HCT116 (cell line): ENCODE data around the gene SUSD5. TPM values are rescaled to one million over a fixed set of nuclear protein-coding genes. Genes with fewer than 3 reads are reported as not detected.
"Not testable (repeated sequence)": the region's sequence is repeated elsewhere in the genome, so short reads cannot be mapped to it uniquely, and the experiment has no call there.

Experiments used
- ATAC-seq: fragments of 200-7000 bp; cut with Tn5 transposase; 2 replicates; pipeline ENCODE4 v1.9.1; 2020; ENCODE audit warnings: mild to moderate bottlenecking, moderate library complexity
- BruUV-seq: library from RNA; stranded (reverse); fragments of 400-500 nt; replicated peaks from 2 replicates; lab custom pipeline; 2021; lab: Mats Ljungman, UMichigan
- CTCF ChIA-PET: fragments of 300-600 bp; sonication (Branson Sonifier 250); formaldehyde crosslinking; loops from one replicate; lab custom pipeline; 2021; ENCODE audit warnings: antibody characterized with exemption; lab: Charles Lee
- POLR2A ChIA-PET: fragments of 300-600, 350-600 bp; sonication (Branson Sonifier 250); formaldehyde crosslinking; loops from one replicate; lab custom pipeline; 2021; ENCODE audit warnings: antibody characterized with exemption; lab: Charles Lee
- RAD21 ChIA-PET, 2 experiments: fragments of 300-600 bp; sonication (Branson Sonifier 250); formaldehyde crosslinking; loops; one replicate each; lab custom pipeline; 2023; ENCODE audit warnings: low total read pairs in 2 of 2; ENCODE audit not compliant: uncharacterized antibody in 2 of 2, unreplicated experiment in 2 of 2, low non-redundant PET in 1 of 2; lab: Charles Lee
- DNase-seq: peaks from one replicate; pipeline ENCODE4 v3.0.0-alpha.2; 2010; ENCODE audit warnings: low read depth, low spot score
- H2AFZ ChIP-seq: fragments of 200-600 bp; shearing (Covaris generic), sonication (generic); 2 replicates; pipeline ENCODE4 v1.6.1; 2017; ENCODE audit warnings: low read depth, mixed run types, mixed read lengths, antibody characterized with exemption, low read length; ENCODE audit not compliant: poor library complexity, severe bottlenecking
- H3K27ac ChIP-seq: 2 replicates; pipeline ENCODE4 v1.5.1; 2012; ENCODE audit warnings: low read depth, low read length
- H3K27me3 ChIP-seq: fragments of 200-600 bp; sonication (generic); 2 replicates; pipeline ENCODE4 v1.6.1; 2016; ENCODE audit warnings: mixed run types, low read length, mixed read lengths; ENCODE audit not compliant: insufficient read depth
- H3K36me3 ChIP-seq, 2 experiments: fragments of 200-500 bp in 1 of 2; fragments of 200-600 bp in 1 of 2; sonication (Bioruptor generic) in 1 of 2; sonication (generic) in 1 of 2; 2 replicates each; pipeline versions ENCODE4 v1.5.1 to v1.6.1; 2014 to 2016; ENCODE audit warnings: low read length in 2 of 2, inconsistent platforms in 1 of 2, mixed read lengths in 1 of 2, mixed run types in 1 of 2; ENCODE audit not compliant: insufficient read depth in 2 of 2, control insufficient read depth in 1 of 2
- H3K4me1 ChIP-seq, 2 experiments: fragments of 200-600 bp in 1 of 2; sonication (generic) in 1 of 2; 2 replicates each; pipeline versions ENCODE4 v1.5.1 to v1.6.1; 2012 to 2017; ENCODE audit warnings: low read length in 2 of 2, inconsistent platforms in 1 of 2, mild to moderate bottlenecking in 1 of 2, mixed read lengths in 1 of 2, mixed run types in 1 of 2, moderate library complexity in 1 of 2; ENCODE audit not compliant: insufficient read depth in 2 of 2, control insufficient read depth in 1 of 2
- H3K4me2 ChIP-seq: fragments of 200-600 bp; sonication (generic); 2 replicates; pipeline ENCODE4 v1.6.1; 2017; ENCODE audit warnings: mixed run types, low read length, mixed read lengths
- H3K4me3 ChIP-seq, 2 experiments: fragments of 200-600 bp in 1 of 2; sonication (generic) in 1 of 2; replicated peaks in 1 of 2; 2 replicates each; pipeline ENCODE4 v1.5.1; 2011 to 2016; ENCODE audit warnings: low read length in 2 of 2, control low read depth in 1 of 2, low read depth in 1 of 2, mild to moderate bottlenecking in 1 of 2, mixed read lengths in 1 of 2, mixed run types in 1 of 2
- H3K79me2 ChIP-seq: fragments of 200-600 bp; sonication (generic); 2 replicates; pipeline ENCODE4 v1.6.1; 2017; ENCODE audit warnings: mild to moderate bottlenecking, mixed run types, low read length, moderate library complexity, mixed read lengths; ENCODE audit not compliant: insufficient read depth
- H3K9ac ChIP-seq: fragments of 200-600 bp; sonication (generic); 2 replicates; pipeline ENCODE4 v1.6.1; 2016; ENCODE audit warnings: low read length, mixed read lengths
- H3K9me2 ChIP-seq: fragments of 200-600 bp; sonication (generic), shearing (Covaris generic); 2 replicates; pipeline ENCODE4 v1.6.1; 2017; ENCODE audit warnings: mixed run types, mild to moderate bottlenecking, moderate library complexity; ENCODE audit not compliant: insufficient read depth
- H3K9me3 ChIP-seq, 2 experiments: fragments of 200-500 bp in 1 of 2; fragments of 200-600 bp in 1 of 2; sonication (Bioruptor generic) in 1 of 2; sonication (generic) in 1 of 2; 2 replicates each; pipeline ENCODE4 v1.6.1; 2014 to 2017; ENCODE audit warnings: low read length in 2 of 2, mixed read lengths in 2 of 2, inconsistent platforms in 1 of 2, low read depth in 1 of 2, mild to moderate bottlenecking in 1 of 2, mixed run types in 1 of 2, moderate library complexity in 1 of 2; ENCODE audit not compliant: control insufficient read depth in 1 of 2, insufficient read depth in 1 of 2
- H4K20me1 ChIP-seq: fragments of 200-600 bp; sonication (generic), shearing (Covaris generic); 2 replicates; pipeline ENCODE4 v1.6.1; 2017; ENCODE audit warnings: mixed run types, mild to moderate bottlenecking, moderate library complexity; ENCODE audit not compliant: insufficient read depth
- CTCF ChIP-seq, 3 experiments: fragments of 200-600 bp in 1 of 3; sonication (generic) in 1 of 3; IDR thresholded peaks in 2 of 3; conservative IDR thresholded peaks in 1 of 3; 2 replicates each; pipeline ENCODE4 v1.5.1; 2012 to 2017; ENCODE audit warnings: low read depth in 2 of 3, low read length in 2 of 3, antibody characterized with exemption in 1 of 3, borderline replicate concordance in 1 of 3, control low read depth in 1 of 3, mild to moderate bottlenecking in 1 of 3, mixed read lengths in 1 of 3, mixed run types in 1 of 3, moderate library complexity in 1 of 3; ENCODE audit not compliant: insufficient read depth in 1 of 3
- FOSL1 ChIP-seq: IDR thresholded peaks from 2 replicates; pipeline ENCODE4 v1.6.1; 2012; ENCODE audit warnings: low read depth
- POLR2A ChIP-seq: IDR thresholded peaks from 2 replicates; pipeline ENCODE4 v1.7.0; 2011; ENCODE audit warnings: borderline replicate concordance; ENCODE audit not compliant: insufficient read depth, insufficient read length; ENCODE audit errors: extremely low read depth
- POLR2AphosphoS5 ChIP-seq: IDR thresholded peaks from 2 replicates; pipeline ENCODE4 v1.6.1; 2011; ENCODE audit warnings: mild to moderate bottlenecking, low read depth, low read length, moderate library complexity
- SP1 ChIP-seq: IDR thresholded peaks from 2 replicates; pipeline ENCODE4 v1.6.1; 2012; ENCODE audit warnings: low read depth
- intact Hi-C: fragments of 100-400 bp; cut with micrococcal nuclease; formaldehyde crosslinking; loops from 2 replicates; pipeline ENCODE4 v1.10.0; 2022
- total RNA-seq: library from RNA; stranded (reverse); gene quantifications from one replicate; pipeline ENCODE4 v1.2.1, GENCODE V29; 2021; ENCODE audit not compliant: unreplicated experiment
- TF ChIP-seq, protein P1 (sequence below): IDR thresholded peaks from 2 replicates; pipeline ENCODE4 v1.6.1; 2012

SUSD5 gene
- total RNA-seq, 1 experiment from 2014 or later: not detected

- Histone ChIP-seq H3K4me2 (no peak overlapping the region), H3K9ac (no peak overlapping the region), H3K4me3 (no peak overlapping the region), H3K36me3 (no peaks in the 10 kb centered on the region), H3K79me2 (no peaks in the 10 kb centered on the region), H2AFZ (peak overlapping the region; percentile 50), H3K9me2 (no peaks in the 10 kb centered on the region), H3K27me3 (no peaks in the 10 kb centered on the region)
- no TSS peak for BruUV-seq
- POLR2A ChIA-PET: no interaction called here
- no peak for TF ChIP-seq POLR2A
- TF ChIP-seq FOSL1: no peak
- TF ChIP-seq, protein P1, sequence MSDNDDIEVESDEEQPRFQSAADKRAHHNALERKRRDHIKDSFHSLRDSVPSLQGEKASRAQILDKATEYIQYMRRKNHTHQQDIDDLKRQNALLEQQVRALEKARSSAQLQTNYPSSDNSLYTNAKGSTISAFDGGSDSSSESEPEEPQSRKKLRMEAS: no peak
- no peak for TF ChIP-seq CTCF (IDR thresholded peaks at IDR 0.05 in 2 of 3, conservative IDR thresholded peaks at IDR 0.05 in 1 of 3; ENCODE audit: borderline replicate concordance in 1 of 3, insufficient read depth in 1 of 3, low read depth in 2 of 3, low read length in 2 of 3)
- no peak for TF ChIP-seq SP1
- TF ChIP-seq POLR2AphosphoS5: no peak
- TF ChIP-seq, all 23 proteins: peak for 0
- ATAC-seq: no peak
- H3K27ac ChIP-seq: no peak overlapping the region
- H3K4me1 ChIP-seq: no peaks in the 10 kb centered on the region
- CTCF ChIA-PET: no interaction called here
- no peaks in the 10 kb centered on the region for H3K9me3 ChIP-seq
- RAD21 ChIA-PET: no interaction called here
- intact Hi-C loops: no loop called here
- no peak for DNase-seq
- H4K20me1 ChIP-seq: no peaks in the 10 kb centered on the region
Measured at GRCh38 chr3:33184863-33185262, 33.7 kb downstream of the SUSD5 start.

GRCh38 chr3:33181641-33182040, 37.0 kb downstream of the SUSD5 start:
- H3K4me3 ChIP-seq, DNase-seq, H3K79me2 ChIP-seq, POLR2A ChIA-PET, H3K36me3 ChIP-seq, intact Hi-C loops, H3K27me3 ChIP-seq, H3K27ac ChIP-seq, H3K4me1 ChIP-seq, H3K9ac ChIP-seq, BruUV-seq, CTCF ChIA-PET, ATAC-seq, H3K9me2 ChIP-seq, H2AFZ ChIP-seq, RAD21 ChIA-PET, H4K20me1 ChIP-seq, H3K9me3 ChIP-seq, H3K4me2 ChIP-seq: not testable (repeated sequence)
